Ureter (tissue), 1 donor: ENCODE data around the gene PRPH2. TPM values are rescaled to one million over a fixed set of nuclear protein-coding genes. Genes with fewer than 3 reads are reported as not detected.
"Not testable (repeated sequence)": the region's sequence is repeated elsewhere in the genome, so short reads cannot be mapped to it uniquely, and the experiment has no call there.

Experiments
- DNase-seq: peaks from one replicate; pipeline ENCODE4 v3.0.0-alpha.2; 2020; ENCODE audit warnings: low spot score
- total RNA-seq: library from RNA; stranded (reverse); gene quantifications from one replicate; pipeline ENCODE4 v1.2.4, GENCODE V29; 2023
- donor health status: DM: yes; HTN: yes; CAD: no.

PRPH2 gene
- total RNA-seq, 1 donor from 2014 or later, result 0.91 TPM

- DNase-seq, result no peak
Observed at GRCh38 chr6:42698217-42698616, 24.2 kb downstream of the PRPH2 start.

DNA sequence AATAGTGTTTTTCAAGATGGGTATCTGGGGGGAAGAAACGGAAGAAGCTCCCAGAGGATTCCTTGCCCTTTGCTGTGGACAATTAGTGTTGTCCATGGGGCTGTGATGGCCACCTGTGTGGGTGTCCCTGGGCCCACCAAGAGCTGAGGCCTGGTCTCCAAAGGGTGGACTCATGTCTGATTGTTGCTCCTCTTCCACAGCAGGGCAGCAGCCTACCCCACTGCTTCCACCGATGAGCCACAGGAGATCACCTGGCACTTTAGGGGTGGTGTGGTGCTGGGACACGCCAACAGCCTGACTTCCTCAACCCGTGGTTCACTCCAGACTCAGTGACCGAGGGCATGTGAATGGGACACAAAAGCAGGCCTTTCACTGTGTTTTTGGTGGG is 25.1 kb downstream of the PRPH2 start:
- no peak for DNase-seq

- DNase-seq, result no peak
Observed at GRCh38 chr6:42696526-42697267, 25.7 kb downstream of the PRPH2 start.

- no peak for DNase-seq
Observed at GRCh38 chr6:42694586-42694985, 27.8 kb downstream of the PRPH2 start.

- DNase-seq, result no peak
Observed at GRCh38 chr6:42693725-42694323, 28.6 kb downstream of the PRPH2 start.

- DNase-seq, result no peak
Observed at GRCh38 chr6:42692137-42692911, 30.1 kb downstream of the PRPH2 start.

- DNase-seq, result no peak
Observed at GRCh38 chr6:42690872-42691271, 31.5 kb downstream of the PRPH2 start.

DNA sequence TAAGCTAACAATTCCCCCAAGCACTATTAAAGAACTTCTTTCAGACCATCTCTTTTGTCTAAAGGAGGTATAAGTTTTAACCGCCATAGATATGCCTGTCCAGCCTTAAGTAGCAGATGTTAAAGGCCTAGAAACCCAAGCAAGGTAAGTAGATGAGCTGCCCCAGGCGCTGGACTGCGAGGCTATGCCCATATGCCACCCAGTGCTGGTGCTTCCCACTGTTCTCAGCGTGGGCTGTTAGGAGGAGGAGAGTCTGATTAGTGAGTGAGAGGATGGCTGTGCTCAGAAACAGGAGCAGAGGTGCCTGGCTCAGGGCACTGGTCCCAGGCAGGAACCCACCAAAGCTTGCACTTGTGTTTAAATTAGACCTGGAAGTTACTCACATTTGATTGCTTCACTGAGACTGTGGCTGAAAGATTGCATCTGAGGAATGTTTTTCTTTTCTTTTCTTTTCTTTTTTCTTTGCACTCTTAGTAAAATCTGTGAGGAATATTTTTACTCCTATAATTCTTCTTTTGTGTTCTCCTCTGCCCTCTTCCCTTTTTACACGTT is 32.2 kb downstream of the PRPH2 start:
- DNase-seq, result no peak

- no peak for DNase-seq
Observed at GRCh38 chr6:42689371-42689770, 33.0 kb downstream of the PRPH2 start.

GRCh38 chr6:42688281-42688680 is 34.1 kb downstream of the PRPH2 start:
- no peak for DNase-seq

- no peak for DNase-seq
Observed at GRCh38 chr6:42679358-42679757, 43.0 kb downstream of the PRPH2 start.

DNA sequence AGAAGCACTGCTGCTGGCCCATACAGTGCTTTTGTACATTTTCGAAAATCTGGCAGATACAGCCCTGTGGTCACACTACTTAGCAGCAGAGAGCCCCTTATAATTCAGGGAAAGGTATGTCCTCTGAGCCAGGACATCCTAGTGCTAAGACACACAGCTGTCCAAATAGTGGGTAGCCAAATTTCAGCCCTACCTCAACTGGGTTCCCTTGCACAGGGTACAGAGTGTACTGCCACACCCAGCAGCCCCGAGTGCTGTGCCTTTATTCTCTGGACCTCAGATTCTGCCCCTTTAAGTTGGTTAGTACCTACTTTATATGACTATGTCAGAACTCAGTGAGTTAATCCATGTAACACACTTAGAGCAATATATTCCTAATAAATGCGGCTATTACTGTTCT is 47.6 kb downstream of the PRPH2 start:
- no peak for DNase-seq

DNA sequence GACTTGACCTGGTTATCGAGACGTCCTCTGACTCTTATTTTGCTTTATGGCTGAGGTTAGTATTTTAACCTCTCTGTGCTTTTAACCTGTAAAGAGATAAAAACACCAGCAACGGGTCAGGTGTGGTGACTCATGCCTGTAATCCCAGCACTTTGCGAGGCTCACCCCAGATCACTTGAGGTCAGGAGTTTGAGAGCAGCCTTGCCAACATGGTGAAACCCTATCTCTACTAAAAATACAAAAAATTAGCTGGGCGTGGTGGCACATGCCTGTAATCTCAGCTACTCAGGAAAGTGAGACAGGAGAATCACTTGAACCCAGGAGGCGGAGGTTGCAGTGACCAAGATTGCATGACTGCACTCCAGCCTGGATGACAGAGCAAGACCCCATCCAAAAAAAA is 48.0 kb downstream of the PRPH2 start:
- not testable (repeated sequence) for DNase-seq

GRCh38 chr6:42664718-42665117 is 57.7 kb downstream of the PRPH2 start:
- no peak for DNase-seq

- peak; percentile 87 for DNase-seq
Observed at GRCh38 chr6:42661540-42662153, 60.8 kb downstream of the PRPH2 start.

DNA sequence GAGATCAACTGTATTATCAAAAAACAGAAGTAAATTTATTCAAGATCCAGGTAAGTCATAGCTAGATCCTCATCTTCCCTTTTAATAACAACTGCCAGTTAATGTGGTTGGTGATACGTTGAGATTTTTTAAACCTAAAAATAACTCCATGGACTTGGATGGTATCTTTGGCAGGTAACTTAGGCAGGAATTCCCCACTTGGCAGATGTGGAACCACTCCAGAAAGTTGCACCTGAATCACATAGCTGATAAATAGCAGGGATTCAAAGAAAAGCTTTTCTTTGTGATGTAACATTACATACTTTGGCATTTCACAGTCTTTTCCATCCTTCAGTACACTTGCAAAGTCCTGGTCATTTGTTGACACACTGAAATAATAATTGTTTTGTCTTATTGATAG is 62.6 kb downstream of the PRPH2 start:
- DNase-seq, result no peak

DNA sequence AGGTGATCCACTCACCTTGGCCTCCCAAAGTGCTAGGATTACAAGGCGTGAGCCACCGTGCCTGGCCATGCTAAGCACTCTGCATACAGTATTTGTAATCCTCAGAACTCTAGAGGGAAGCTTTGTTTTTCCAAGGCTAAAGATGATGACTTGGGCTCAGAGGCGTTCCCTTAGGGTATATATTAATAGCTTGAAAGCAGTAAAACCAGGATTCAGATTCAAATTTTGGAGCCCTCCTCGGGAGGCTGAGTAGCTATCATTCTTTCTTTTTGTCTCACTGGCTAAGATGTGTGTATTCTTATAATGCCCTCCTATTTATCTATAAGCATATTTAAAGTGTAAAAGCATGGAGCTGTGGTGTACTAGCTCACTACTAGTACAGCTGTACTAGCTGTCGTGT is 68.5 kb downstream of the PRPH2 start:
- DNase-seq, result no peak

DNA sequence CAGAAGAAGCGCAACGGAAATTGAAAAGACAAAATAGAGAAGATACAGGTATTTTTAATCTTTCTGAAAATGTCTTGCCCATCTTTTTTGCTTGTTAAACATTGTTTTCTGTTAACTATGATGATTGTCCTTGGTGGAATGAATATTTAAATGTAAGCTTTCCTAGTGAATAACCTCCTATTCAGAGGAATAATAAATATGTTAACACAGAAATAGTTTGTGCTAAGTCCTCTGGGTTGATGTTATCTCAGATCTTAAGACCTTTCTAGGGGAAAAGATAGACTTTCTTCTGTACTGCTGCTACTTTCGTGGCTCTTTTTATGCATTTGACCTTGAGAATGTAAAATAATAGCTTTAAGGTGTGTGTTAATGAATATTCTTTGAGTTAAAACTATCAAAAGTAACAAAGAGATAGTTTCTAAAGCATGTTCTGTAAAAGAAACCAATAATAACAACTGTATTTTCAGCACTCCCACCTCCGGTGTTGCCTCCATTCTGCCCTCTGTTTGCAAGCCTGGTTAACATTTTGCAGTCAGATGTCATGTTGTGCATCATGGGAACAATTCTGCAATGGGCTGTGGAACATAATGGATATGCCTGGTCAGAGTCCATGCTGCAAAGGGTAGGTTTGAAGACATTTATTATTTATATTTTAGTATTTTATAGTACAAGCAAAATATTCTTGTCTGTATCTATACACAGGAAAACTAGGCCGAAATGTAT is 70.2 kb downstream of the PRPH2 start:
- no peak for DNase-seq
